Panc1 (cell line): Measurements from ENCODE around the gene LINGO4. TPM values are rescaled to one million over a fixed set of nuclear protein-coding genes. Genes with fewer than 3 reads are reported as not detected.
"Not testable (repeated sequence)": the region's sequence is repeated elsewhere in the genome, so short reads cannot be mapped to it uniquely, and the experiment has no call there.

ENCODE experiments used
- ATAC-seq: fragments of 200-7000 bp; cut with Tn5 transposase; 2 replicates; pipeline ENCODE4 v1.9.1; 2020; ENCODE audit warnings: mild to moderate bottlenecking, moderate library complexity
- BruUV-seq: library from RNA; stranded (reverse); fragments of 400-500 nt; replicated peaks from 2 replicates; lab custom pipeline; 2021; lab: Mats Ljungman, UMichigan
- CTCF ChIA-PET: fragments of 300-600 bp; sonication (Branson Sonifier 250); formaldehyde crosslinking; loops from one replicate; lab custom pipeline; 2022; ENCODE audit warnings: antibody characterized with exemption; lab: Charles Lee
- POLR2A ChIA-PET: fragments of 300-600 bp; sonication (Branson Sonifier 250); formaldehyde crosslinking; loops from one replicate; lab custom pipeline; 2022; ENCODE audit warnings: antibody characterized with exemption; lab: Charles Lee
- DNase-seq: peaks from one replicate; pipeline ENCODE4 v3.0.0-alpha.2; 2010; ENCODE audit warnings: low read depth, low spot score
- H3K27ac ChIP-seq: 2 replicates; pipeline ENCODE4 v1.5.1; 2011; ENCODE audit warnings: mild to moderate bottlenecking, low read length, inconsistent platforms
- H3K27me3 ChIP-seq: fragments of 200-500 bp; sonication (Bioruptor generic); 2 replicates; pipeline ENCODE4 v1.6.0; 2014; ENCODE audit warnings: low read length, inconsistent platforms; ENCODE audit not compliant: control insufficient read depth, insufficient read depth
- H3K36me3 ChIP-seq: fragments of 200-500 bp; sonication (Bioruptor generic); 2 replicates; pipeline ENCODE4 v1.5.1; 2014; ENCODE audit warnings: inconsistent platforms, mild to moderate bottlenecking, low read length, moderate library complexity; ENCODE audit not compliant: control insufficient read depth, insufficient read depth
- H3K4me1 ChIP-seq: 2 replicates; pipeline ENCODE4 v1.5.1; 2011; ENCODE audit warnings: inconsistent platforms, mild to moderate bottlenecking, low read length, moderate library complexity; ENCODE audit not compliant: control insufficient read depth, insufficient read depth
- H3K4me3 ChIP-seq, 2 experiments: 2 replicates each; pipeline ENCODE4 v1.5.1; 2011 to 2012; ENCODE audit warnings: low read depth in 2 of 2, low read length in 2 of 2, mild to moderate bottlenecking in 2 of 2, inconsistent platforms in 1 of 2, moderate library complexity in 1 of 2
- H3K9me3 ChIP-seq: fragments of 200-500 bp; sonication (Bioruptor generic); 2 replicates; pipeline ENCODE4 v1.5.1; 2014; ENCODE audit warnings: low read depth, mild to moderate bottlenecking, inconsistent platforms, low read length, moderate library complexity; ENCODE audit not compliant: control insufficient read depth, insufficient read depth
- CTCF ChIP-seq: fragments of 450-650 bp; IDR thresholded peaks from 2 replicates; pipeline ENCODE4 v1.5.1; 2017; ENCODE audit warnings: mild to moderate bottlenecking
- POLR2AphosphoS5 ChIP-seq: IDR thresholded peaks from 2 replicates; pipeline ENCODE4 v1.6.1; 2012; ENCODE audit warnings: mild to moderate bottlenecking, low read depth, low read length, moderate library complexity
- REST ChIP-seq, 2 experiments: IDR thresholded peaks; 2 replicates each; pipeline ENCODE4 v1.6.1; 2011 to 2012; ENCODE audit warnings: low read depth in 2 of 2, control low read depth in 1 of 2, low read length in 1 of 2, mild to moderate bottlenecking in 1 of 2, moderate library complexity in 1 of 2; ENCODE audit not compliant: insufficient read depth in 1 of 2
- SIN3A ChIP-seq: IDR thresholded peaks from 2 replicates; pipeline ENCODE4 v1.6.1; 2012; ENCODE audit warnings: low read depth, mild to moderate bottlenecking, low read length, moderate library complexity, borderline replicate concordance; ENCODE audit not compliant: insufficient read depth
- TCF7L2 ChIP-seq: IDR thresholded peaks from 2 replicates; pipeline ENCODE4 v1.6.1; 2011; ENCODE audit warnings: mild to moderate bottlenecking, low read depth, low read length, inconsistent platforms
- in situ Hi-C: cut with HindIII; loops from 2 replicates; pipeline ENCODE4 v1.10.0; 2016; ENCODE audit warnings: low sequenced_read_pairs, low pct_unique_long_range_greater_than_20kb
- intact Hi-C: fragments of 100-400 bp; cut with micrococcal nuclease; formaldehyde crosslinking; loops from one replicate; pipeline ENCODE4 v1.10.0; 2022; ENCODE audit not compliant: unreplicated experiment
- total RNA-seq: library from RNA; stranded (reverse); gene quantifications from one replicate; pipeline ENCODE4 v1.2.1, GENCODE V29; 2021; ENCODE audit not compliant: unreplicated experiment

The LINGO4 gene
- total RNA-seq, 1 experiment from 2014 or later = not detected

- H3K4me1 ChIP-seq = no peaks in the 10 kb centered on the region
- H3K36me3 ChIP-seq = no peaks in the 10 kb centered on the region
- TF ChIP-seq TCF7L2 = no peak
- no peak for TF ChIP-seq SIN3A
- no peak overlapping the region for H3K4me3 ChIP-seq
- no TSS peak for BruUV-seq
- intact Hi-C loops (no loop called here), in situ Hi-C loops (no loop called here)
- CTCF ChIA-PET = no interaction called here
- H3K9me3 ChIP-seq = no peaks in the 10 kb centered on the region
- H3K27me3 ChIP-seq = no peaks in the 10 kb centered on the region
- POLR2A ChIA-PET = no interaction called here
- H3K27ac ChIP-seq = no peak overlapping the region
- no peak for ATAC-seq
- no peak for DNase-seq
These were observed 30.8 kb downstream of the LINGO4 start for GRCh38 chr1:151774256-151774922.

- intact Hi-C loops (no loop called here), in situ Hi-C loops (no loop called here)
- BruUV-seq = TSS peak; percentile 51
- ATAC-seq (no peak), DNase-seq (no peak)
- ChIA-PET POLR2A (no interaction called here), CTCF (no interaction called here)
- Histone ChIP-seq H3K4me1 (no peaks in the 10 kb centered on the region), H3K9me3 (no peaks in the 10 kb centered on the region), H3K36me3 (no peaks in the 10 kb centered on the region), H3K4me3 (no peak overlapping the region), H3K27ac (no peak overlapping the region), H3K27me3 (no peaks in the 10 kb centered on the region)
- TF ChIP-seq SIN3A (no peak), CTCF (no peak), REST (IDR thresholded peaks at IDR 0.05; ENCODE audit: insufficient read depth in 1 of 2, low read depth in 2 of 2, low read length in 1 of 2) (no peak), TCF7L2 (no peak), POLR2AphosphoS5 (no peak)
These were observed 31.5 kb downstream of the LINGO4 start for GRCh38 chr1:151773702-151774101.

GRCh38 chr1:151769270-151769669 is 35.9 kb downstream of the LINGO4 start:
- H3K9me3 ChIP-seq, intact Hi-C loops, H3K27me3 ChIP-seq, H3K36me3 ChIP-seq, in situ Hi-C loops, H3K4me3 ChIP-seq, CTCF ChIA-PET, BruUV-seq, H3K4me1 ChIP-seq, H3K27ac ChIP-seq, POLR2A ChIA-PET, ATAC-seq, DNase-seq: not testable (repeated sequence)

- CTCF ChIA-PET, ATAC-seq, H3K4me1 ChIP-seq, H3K27ac ChIP-seq, intact Hi-C loops, H3K9me3 ChIP-seq, in situ Hi-C loops, POLR2A ChIA-PET, H3K36me3 ChIP-seq, H3K27me3 ChIP-seq, H3K4me3 ChIP-seq, DNase-seq, BruUV-seq: not testable (repeated sequence)
These were observed 36.7 kb downstream of the LINGO4 start for GRCh38 chr1:151768351-151769066.
